HCT116 (cell line): ENCODE data around the gene PRLR. TPM values are rescaled to one million over a fixed set of nuclear protein-coding genes. Genes with fewer than 3 reads are reported as not detected.

Experiments
- ATAC-seq: fragments of 200-7000 bp; cut with Tn5 transposase; 2 replicates; pipeline ENCODE4 v1.9.1; 2020; ENCODE audit warnings: mild to moderate bottlenecking, moderate library complexity
- BruUV-seq: library from RNA; stranded (reverse); fragments of 400-500 nt; replicated peaks from 2 replicates; lab custom pipeline; 2021; lab: Mats Ljungman, UMichigan
- CTCF ChIA-PET: fragments of 300-600 bp; sonication (Branson Sonifier 250); formaldehyde crosslinking; loops from one replicate; lab custom pipeline; 2021; ENCODE audit warnings: antibody characterized with exemption; lab: Charles Lee
- POLR2A ChIA-PET: fragments of 300-600, 350-600 bp; sonication (Branson Sonifier 250); formaldehyde crosslinking; loops from one replicate; lab custom pipeline; 2021; ENCODE audit warnings: antibody characterized with exemption; lab: Charles Lee
- RAD21 ChIA-PET, 2 experiments: fragments of 300-600 bp; sonication (Branson Sonifier 250); formaldehyde crosslinking; loops; one replicate each; lab custom pipeline; 2023; ENCODE audit warnings: low total read pairs in 2 of 2; ENCODE audit not compliant: uncharacterized antibody in 2 of 2, unreplicated experiment in 2 of 2, low non-redundant PET in 1 of 2; lab: Charles Lee
- DNase-seq: peaks from one replicate; pipeline ENCODE4 v3.0.0-alpha.2; 2010; ENCODE audit warnings: low read depth, low spot score
- H2AFZ ChIP-seq: fragments of 200-600 bp; shearing (Covaris generic), sonication (generic); 2 replicates; pipeline ENCODE4 v1.6.1; 2017; ENCODE audit warnings: low read depth, mixed run types, mixed read lengths, antibody characterized with exemption, low read length; ENCODE audit not compliant: poor library complexity, severe bottlenecking
- H3K27ac ChIP-seq: 2 replicates; pipeline ENCODE4 v1.5.1; 2012; ENCODE audit warnings: low read depth, low read length
- H3K27me3 ChIP-seq: fragments of 200-600 bp; sonication (generic); 2 replicates; pipeline ENCODE4 v1.6.1; 2016; ENCODE audit warnings: mixed run types, low read length, mixed read lengths; ENCODE audit not compliant: insufficient read depth
- H3K36me3 ChIP-seq, 2 experiments: fragments of 200-500 bp in 1 of 2; fragments of 200-600 bp in 1 of 2; sonication (Bioruptor generic) in 1 of 2; sonication (generic) in 1 of 2; 2 replicates each; pipeline versions ENCODE4 v1.5.1 to v1.6.1; 2014 to 2016; ENCODE audit warnings: low read length in 2 of 2, inconsistent platforms in 1 of 2, mixed read lengths in 1 of 2, mixed run types in 1 of 2; ENCODE audit not compliant: insufficient read depth in 2 of 2, control insufficient read depth in 1 of 2
- H3K4me1 ChIP-seq, 2 experiments: fragments of 200-600 bp in 1 of 2; sonication (generic) in 1 of 2; 2 replicates each; pipeline versions ENCODE4 v1.5.1 to v1.6.1; 2012 to 2017; ENCODE audit warnings: low read length in 2 of 2, inconsistent platforms in 1 of 2, mild to moderate bottlenecking in 1 of 2, mixed read lengths in 1 of 2, mixed run types in 1 of 2, moderate library complexity in 1 of 2; ENCODE audit not compliant: insufficient read depth in 2 of 2, control insufficient read depth in 1 of 2
- H3K4me2 ChIP-seq: fragments of 200-600 bp; sonication (generic); 2 replicates; pipeline ENCODE4 v1.6.1; 2017; ENCODE audit warnings: mixed run types, low read length, mixed read lengths
- H3K4me3 ChIP-seq, 2 experiments: fragments of 200-600 bp in 1 of 2; sonication (generic) in 1 of 2; replicated peaks in 1 of 2; 2 replicates each; pipeline ENCODE4 v1.5.1; 2011 to 2016; ENCODE audit warnings: low read length in 2 of 2, control low read depth in 1 of 2, low read depth in 1 of 2, mild to moderate bottlenecking in 1 of 2, mixed read lengths in 1 of 2, mixed run types in 1 of 2
- H3K79me2 ChIP-seq: fragments of 200-600 bp; sonication (generic); 2 replicates; pipeline ENCODE4 v1.6.1; 2017; ENCODE audit warnings: mild to moderate bottlenecking, mixed run types, low read length, moderate library complexity, mixed read lengths; ENCODE audit not compliant: insufficient read depth
- H3K9ac ChIP-seq: fragments of 200-600 bp; sonication (generic); 2 replicates; pipeline ENCODE4 v1.6.1; 2016; ENCODE audit warnings: low read length, mixed read lengths
- H3K9me2 ChIP-seq: fragments of 200-600 bp; sonication (generic), shearing (Covaris generic); 2 replicates; pipeline ENCODE4 v1.6.1; 2017; ENCODE audit warnings: mixed run types, mild to moderate bottlenecking, moderate library complexity; ENCODE audit not compliant: insufficient read depth
- H3K9me3 ChIP-seq, 2 experiments: fragments of 200-500 bp in 1 of 2; fragments of 200-600 bp in 1 of 2; sonication (Bioruptor generic) in 1 of 2; sonication (generic) in 1 of 2; 2 replicates each; pipeline ENCODE4 v1.6.1; 2014 to 2017; ENCODE audit warnings: low read length in 2 of 2, mixed read lengths in 2 of 2, inconsistent platforms in 1 of 2, low read depth in 1 of 2, mild to moderate bottlenecking in 1 of 2, mixed run types in 1 of 2, moderate library complexity in 1 of 2; ENCODE audit not compliant: control insufficient read depth in 1 of 2, insufficient read depth in 1 of 2
- H4K20me1 ChIP-seq: fragments of 200-600 bp; sonication (generic), shearing (Covaris generic); 2 replicates; pipeline ENCODE4 v1.6.1; 2017; ENCODE audit warnings: mixed run types, mild to moderate bottlenecking, moderate library complexity; ENCODE audit not compliant: insufficient read depth
- ATF3 ChIP-seq: IDR thresholded peaks from 2 replicates; pipeline ENCODE4 v1.6.1; 2012
- CBX3 ChIP-seq: IDR thresholded peaks from 2 replicates; pipeline ENCODE4 v1.6.1; 2012; ENCODE audit warnings: low read depth
- CEBPB ChIP-seq: IDR thresholded peaks from 2 replicates; pipeline ENCODE4 v1.6.1; 2012; ENCODE audit warnings: low read depth
- EGR1 ChIP-seq: IDR thresholded peaks from 2 replicates; pipeline ENCODE4 v1.6.1; 2012; ENCODE audit warnings: low read depth
- ELF1 ChIP-seq: IDR thresholded peaks from 2 replicates; pipeline ENCODE4 v1.6.1; 2012; ENCODE audit warnings: low read depth, borderline replicate concordance
- EZH2 ChIP-seq: fragments of 200-600 bp; sonication (generic); IDR thresholded peaks from 2 replicates; pipeline ENCODE4 v1.6.1; 2017; ENCODE audit warnings: antibody characterized with exemption, mixed run types
- FOSL1 ChIP-seq: IDR thresholded peaks from 2 replicates; pipeline ENCODE4 v1.6.1; 2012; ENCODE audit warnings: low read depth
- JUND ChIP-seq: IDR thresholded peaks from 2 replicates; pipeline ENCODE4 v1.6.1; 2012
- POLR2A ChIP-seq: IDR thresholded peaks from 2 replicates; pipeline ENCODE4 v1.7.0; 2011; ENCODE audit warnings: borderline replicate concordance; ENCODE audit not compliant: insufficient read depth, insufficient read length; ENCODE audit errors: extremely low read depth
- POLR2AphosphoS5 ChIP-seq: IDR thresholded peaks from 2 replicates; pipeline ENCODE4 v1.6.1; 2011; ENCODE audit warnings: mild to moderate bottlenecking, low read depth, low read length, moderate library complexity
- RAD21 ChIP-seq: IDR thresholded peaks from 2 replicates; pipeline ENCODE4 v1.6.1; 2012; ENCODE audit warnings: low read depth, mild to moderate bottlenecking
- REST ChIP-seq: IDR thresholded peaks from 2 replicates; pipeline ENCODE4 v1.6.1; 2012; ENCODE audit warnings: low read depth
- SRF ChIP-seq: IDR thresholded peaks from 2 replicates; pipeline ENCODE4 v1.6.1; 2012; ENCODE audit warnings: low read depth
- ZNF274 ChIP-seq: fragments of 200-500 bp; sonication (Bioruptor generic); IDR thresholded peaks from 2 replicates; pipeline ENCODE4 v1.6.1; 2014; ENCODE audit warnings: mild to moderate bottlenecking, low read depth, low read length, inconsistent platforms
- intact Hi-C: fragments of 100-400 bp; cut with micrococcal nuclease; formaldehyde crosslinking; loops from 2 replicates; pipeline ENCODE4 v1.10.0; 2022
- total RNA-seq: library from RNA; stranded (reverse); gene quantifications from one replicate; pipeline ENCODE4 v1.2.1, GENCODE V29; 2021; ENCODE audit not compliant: unreplicated experiment

The PRLR gene
- total RNA-seq, 1 experiment from 2014 or later, result 0.10 TPM

- Histone ChIP-seq H3K4me1 (no peaks in the 10 kb centered on the region), H3K27me3 (peaks cover 50% of the 10 kb centered on the region), H3K9ac (no peak overlapping the region), H3K9me3 (no peaks in the 10 kb centered on the region), H3K27ac (no peak overlapping the region), H3K79me2 (no peaks in the 10 kb centered on the region), H3K4me3 (no peak overlapping the region), H3K9me2 (no peaks in the 10 kb centered on the region), H2AFZ (no peak overlapping the region), H3K36me3 (no peaks in the 10 kb centered on the region), H3K4me2 (no peak overlapping the region), H4K20me1 (no peaks in the 10 kb centered on the region)
- ATAC-seq (no peak), DNase-seq (no peak)
- RAD21 ChIA-PET, result no interaction called here
- BruUV-seq, result no TSS peak
- POLR2A ChIA-PET, result no interaction called here
- intact Hi-C loops, result no loop called here
- CTCF ChIA-PET, result no interaction called here
- no peak for TF ChIP-seq EGR1
- no peak for TF ChIP-seq REST
- no peak for TF ChIP-seq FOSL1
- no peak for TF ChIP-seq JUND
- TF ChIP-seq SRF, result no peak
- no peak for TF ChIP-seq POLR2A
- TF ChIP-seq ZNF274, result no peak
- TF ChIP-seq ELF1, result no peak
- TF ChIP-seq EZH2, result no peak
- TF ChIP-seq CEBPB, result no peak
- no peak for TF ChIP-seq POLR2AphosphoS5
- no peak for TF ChIP-seq ATF3
- TF ChIP-seq CBX3, result no peak
- TF ChIP-seq RAD21, result no peak
Measured at GRCh38 chr5:35058374-35058788, 171.9 kb downstream of the PRLR start.
